ENCODE data around the gene ITGA3. TPM values are rescaled to one million over a fixed set of nuclear protein-coding genes. Genes with fewer than 3 reads are reported as not detected.

ITGA3 gene
- total and polyA plus RNA-seq, 3 donors from 2014 or later = 20.0 to 30.7 (median 24.2) TPM

- H3K9me3 ChIP-seq = no peaks in the 10 kb centered on the region
- H3K4me1 ChIP-seq = peaks cover 25% of the 10 kb centered on the region
- TF ChIP-seq POLR2A (IDR thresholded peaks at IDR 0.05) = no peak
- TF ChIP-seq, protein P1, sequence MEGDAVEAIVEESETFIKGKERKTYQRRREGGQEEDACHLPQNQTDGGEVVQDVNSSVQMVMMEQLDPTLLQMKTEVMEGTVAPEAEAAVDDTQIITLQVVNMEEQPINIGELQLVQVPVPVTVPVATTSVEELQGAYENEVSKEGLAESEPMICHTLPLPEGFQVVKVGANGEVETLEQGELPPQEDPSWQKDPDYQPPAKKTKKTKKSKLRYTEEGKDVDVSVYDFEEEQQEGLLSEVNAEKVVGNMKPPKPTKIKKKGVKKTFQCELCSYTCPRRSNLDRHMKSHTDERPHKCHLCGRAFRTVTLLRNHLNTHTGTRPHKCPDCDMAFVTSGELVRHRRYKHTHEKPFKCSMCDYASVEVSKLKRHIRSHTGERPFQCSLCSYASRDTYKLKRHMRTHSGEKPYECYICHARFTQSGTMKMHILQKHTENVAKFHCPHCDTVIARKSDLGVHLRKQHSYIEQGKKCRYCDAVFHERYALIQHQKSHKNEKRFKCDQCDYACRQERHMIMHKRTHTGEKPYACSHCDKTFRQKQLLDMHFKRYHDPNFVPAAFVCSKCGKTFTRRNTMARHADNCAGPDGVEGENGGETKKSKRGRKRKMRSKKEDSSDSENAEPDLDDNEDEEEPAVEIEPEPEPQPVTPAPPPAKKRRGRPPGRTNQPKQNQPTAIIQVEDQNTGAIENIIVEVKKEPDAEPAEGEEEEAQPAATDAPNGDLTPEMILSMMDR (IDR thresholded peaks at IDR 0.05) = no peak
- no peak overlapping the region for H3K27ac ChIP-seq
- DNase-seq = no peak
- no peaks in the 10 kb centered on the region for H3K36me3 ChIP-seq (ENCODE audit: low read depth, missing control alignments)
- WGBS, 2 donors = 81 to 86% methylated on average over 4 of the region's 4 CpGs
- H3K4me3 ChIP-seq = no peak overlapping the region
- intact Hi-C loops (cut with DNase I; ENCODE audit: low total_unique reads) = no loop called here
- no peaks in the 10 kb centered on the region for H3K27me3 ChIP-seq
Measured at GRCh38 chr17:50114401-50114800, 58.5 kb downstream of the ITGA3 start.

- peak; percentile 81 for DNase-seq
- Histone ChIP-seq H3K4me1 (peaks cover 25% of the 10 kb centered on the region), H3K27ac (no peak overlapping the region), H3K27me3 (no peaks in the 10 kb centered on the region), H3K9me3 (no peaks in the 10 kb centered on the region), H3K4me3 (no peak overlapping the region), H3K36me3 (ENCODE audit: low read depth, missing control alignments) (no peaks in the 10 kb centered on the region)
- no peak for TF ChIP-seq POLR2A (IDR thresholded peaks at IDR 0.05)
- TF ChIP-seq, protein P1 (IDR thresholded peaks at IDR 0.05) = peak in 2 of 3 experiments; percentile 50 to 59
- intact Hi-C loops (cut with DNase I; ENCODE audit: low total_unique reads) = no loop called here
- 35 to 51% methylated on average over 6 of the region's 6 CpGs for WGBS, 2 donors
Measured at GRCh38 chr17:50114849-50115357, 59.0 kb downstream of the ITGA3 start.

GRCh38 chr17:50115756-50116155 lies 59.8 kb downstream of the ITGA3 start:
- peaks cover 25% of the 10 kb centered on the region for H3K4me1 ChIP-seq
- WGBS, 2 donors = 78 to 79% methylated on average over 15 to 16 of the region's 17 CpGs
- no peaks in the 10 kb centered on the region for H3K27me3 ChIP-seq
- no peak overlapping the region for H3K4me3 ChIP-seq
- no peaks in the 10 kb centered on the region for H3K9me3 ChIP-seq
- no peak overlapping the region for H3K27ac ChIP-seq
- H3K36me3 ChIP-seq (ENCODE audit: low read depth, missing control alignments) = no peaks in the 10 kb centered on the region
- intact Hi-C loops (cut with DNase I; ENCODE audit: low total_unique reads) = no loop called here
- no peak for TF ChIP-seq POLR2A (IDR thresholded peaks at IDR 0.05)
- TF ChIP-seq, protein P1 (IDR thresholded peaks at IDR 0.05) = no peak
- no peak for DNase-seq

DNA sequence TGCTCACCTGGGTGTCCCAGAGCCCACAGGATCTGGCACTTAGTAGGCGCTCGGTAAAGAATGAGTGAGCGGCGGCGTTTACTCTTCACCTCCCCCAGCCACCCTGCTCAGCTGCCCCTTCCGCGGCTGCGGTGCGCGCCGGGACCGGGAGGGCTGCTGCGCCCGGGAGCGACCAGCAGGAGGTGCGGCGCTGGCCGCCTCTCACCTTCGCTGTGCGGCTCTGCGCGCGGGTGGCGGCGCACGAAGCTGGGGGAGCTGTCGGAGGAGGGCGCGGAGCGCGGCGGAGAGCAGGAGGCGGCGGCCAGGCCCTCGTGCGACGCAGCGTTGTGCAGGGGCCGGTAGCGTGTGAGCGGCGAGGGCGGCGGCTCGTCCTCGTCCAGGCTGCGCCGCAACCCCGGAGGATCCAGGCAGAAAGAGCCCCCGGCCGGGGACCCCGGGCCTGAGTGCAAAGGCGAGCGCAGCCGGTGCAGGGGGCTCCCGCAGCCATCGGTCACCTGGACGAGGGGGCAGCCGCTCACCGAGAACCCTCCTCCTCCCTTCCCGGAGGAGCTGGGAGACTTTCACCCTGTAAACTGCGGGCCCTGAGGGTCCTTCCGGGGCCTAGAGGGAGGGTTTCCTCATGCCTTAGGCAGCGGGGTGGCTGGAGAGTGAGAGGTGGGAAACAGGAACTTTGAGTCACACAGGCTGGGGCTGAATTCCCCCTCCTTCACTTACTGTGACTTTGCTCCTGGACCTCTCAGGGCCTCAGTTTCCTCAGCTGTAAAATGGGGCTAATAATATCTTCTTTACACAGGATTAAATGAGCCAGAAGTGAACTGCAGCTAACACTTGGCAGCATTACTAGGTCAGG lies 61.5 kb downstream of the ITGA3 start:
- peak overlapping the region; percentile 13 to 32 for H3K4me3 ChIP-seq
- peak; percentile 63 for DNase-seq
- no peak overlapping the region for H3K27ac ChIP-seq
- 8 to 11% methylated on average over 1 to 62 of the region's 64 CpGs for WGBS, 2 donors
- TF ChIP-seq, protein P1 (IDR thresholded peaks at IDR 0.05) = peak; percentile 53 to 68 (median 61)
- no peak for TF ChIP-seq POLR2A (IDR thresholded peaks at IDR 0.05)
- intact Hi-C loops (cut with DNase I; ENCODE audit: low total_unique reads) = no loop called here
- no peaks in the 10 kb centered on the region for H3K9me3 ChIP-seq
- no peaks in the 10 kb centered on the region for H3K36me3 ChIP-seq (ENCODE audit: low read depth, missing control alignments)
- H3K27me3 ChIP-seq = no peaks in the 10 kb centered on the region
- H3K4me1 ChIP-seq = peaks cover 11% of the 10 kb centered on the region

Measured in testis (tissue), 3 donors.